Heart left ventricle (tissue), 13 donors: ENCODE results near the gene DHCR7.

Experiments used
- CTCF ChIP-seq, 12 donors: fragments of 200-600 bp; sonication (generic) in 4 of 12; IDR thresholded peaks; one replicate each; pipeline versions ENCODE4 v1.5.0 to v1.8.0; 2018 to 2022; ENCODE audit warnings: antibody characterized with exemption in 12 of 12, mild to moderate bottlenecking in 5 of 12
- POLR2A ChIP-seq, 2 donors: fragments of 450-650 bp; IDR thresholded peaks; one replicate each; pipeline ENCODE4 v1.6.1; 2017; ENCODE audit warnings: antibody characterized with exemption in 2 of 2, mild to moderate bottlenecking in 2 of 2, moderate library complexity in 2 of 2
- donor health status: ischemic (EF 13 %, LVEDD 7.1; RV severe dilation, severe dysfunction).
- donor health status: DM: no; HTN: yes; CAD: no.
- donor health status: DM: no; HTN: no; CAD: no.
- donor health status: ischemic (EF 25% LVEDD 6.9; RV normal size, moderate dysfunction).
- donor health status: ischemic (EF 25% LVEDD 5.7; RV mildly dilated, moderate dysfunction).
- donor health status: ischemic (EF 35%, LVEDD 5.7; RV mildly dilated, moderate dysfunction).
- donor health status: nonischemic (EF 11% LVEDD 7.7; RV severe dilation, severe dysfunction).
- donor health status: DM: yes; HTN: yes; CAD: no.
- donor health status: PGD.
- donor health status: ischemic (EF 29% LVEDD 5.4; RV normal size, mild dysfunction).
- donor health status: nonischemic (EF 23%, LVEDD 6.1; RV moderate dilation, normal function).

GRCh38 chr11:71438650-71439049, 9.5 kb downstream of the DHCR7 start:
- TF ChIP-seq CTCF (IDR thresholded peaks at IDR 0.05) (no peak), POLR2A (IDR thresholded peaks at IDR 0.05) (no peak)
